HG03139 (cell line): Measurements from ENCODE around the gene EPOP.

Source experiments
- ATAC-seq: cut with Tn5 transposase; IDR thresholded peaks from one replicate; pipeline ENCODE4 v1.9.1; 2021; ENCODE audit not compliant: unreplicated experiment

EPOP gene

DNA sequence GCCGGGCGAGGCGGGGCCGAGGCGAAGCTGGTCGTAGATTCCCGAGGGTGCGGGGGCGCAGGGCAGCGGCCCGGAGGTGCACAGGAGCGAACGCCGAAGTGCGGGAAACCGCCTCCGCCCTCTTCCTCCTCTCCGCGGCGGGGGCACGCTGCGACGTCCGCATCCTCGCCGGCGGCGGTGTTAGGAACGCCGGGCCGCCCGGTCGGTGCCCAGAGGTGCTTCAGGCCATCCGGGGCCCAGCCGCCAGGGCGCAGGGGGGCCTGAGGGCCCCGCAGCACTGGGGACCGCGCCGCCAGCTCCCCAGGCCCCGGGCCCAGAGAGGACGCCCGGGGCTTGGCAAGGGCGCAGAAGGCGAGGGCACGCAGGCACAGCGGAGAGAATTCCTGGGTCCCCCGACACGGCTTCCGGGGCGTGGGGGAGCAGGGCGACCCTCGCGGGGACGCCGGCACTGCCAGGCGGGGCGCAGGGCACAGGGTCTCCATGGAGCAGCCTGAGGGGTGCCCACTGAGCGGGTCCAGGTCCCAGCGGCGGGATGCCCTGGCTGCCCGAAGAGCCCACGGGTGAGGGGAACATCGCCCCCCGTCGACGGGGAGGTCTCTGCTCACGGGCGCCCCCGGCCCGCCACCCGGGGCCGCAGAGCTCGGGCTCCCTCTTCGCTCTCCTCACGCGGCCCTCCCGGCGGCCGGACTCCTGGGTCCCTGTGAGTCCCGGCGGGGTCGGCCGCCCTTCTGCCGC is 576 bp downstream of the EPOP start:
- ATAC-seq: no peak

GRCh38 chr17:38673707-38674013 is 1.1 kb downstream of the EPOP start:
- ATAC-seq: no peak

GRCh38 chr17:38672788-38673706 is 1.7 kb downstream of the EPOP start:
- no peak for ATAC-seq

DNA sequence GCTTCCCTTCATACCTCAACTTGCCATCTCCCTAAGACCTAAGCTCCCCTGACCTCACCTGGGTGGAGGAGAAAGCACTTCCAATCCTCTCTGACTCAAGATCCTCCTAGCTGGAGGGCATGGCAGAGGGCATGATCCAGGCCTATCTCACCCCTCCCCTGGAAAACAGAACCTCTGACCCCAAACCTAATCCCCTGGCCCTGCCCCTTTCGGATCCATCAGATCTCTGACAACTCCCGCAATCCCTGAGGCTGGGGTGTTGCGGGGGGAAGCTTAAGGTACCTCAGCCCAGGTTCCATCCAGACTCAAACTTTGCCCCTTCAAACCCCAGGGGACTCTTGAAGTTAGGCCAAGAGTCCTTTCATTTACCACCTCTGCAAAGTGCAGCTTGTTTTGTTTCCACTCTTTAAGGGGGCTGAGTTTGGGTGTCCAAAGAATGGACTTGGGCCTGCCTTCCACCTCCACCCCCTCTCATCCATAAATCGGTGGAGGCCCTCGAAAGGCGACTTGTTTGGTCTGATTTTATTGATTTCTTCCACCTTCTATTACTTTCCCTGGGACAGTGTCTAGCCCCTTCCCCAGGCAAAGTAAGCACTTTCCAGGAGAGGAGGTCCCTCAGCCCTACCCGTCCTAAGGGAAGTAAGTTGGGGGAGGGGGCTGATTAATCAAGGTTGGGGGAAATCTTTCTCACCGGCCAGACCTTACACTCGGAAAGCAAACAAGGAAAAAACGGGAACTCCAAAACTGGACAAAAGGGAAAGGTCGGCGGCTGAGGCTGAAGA is 2.6 kb downstream of the EPOP start:
- no peak for ATAC-seq

DNA sequence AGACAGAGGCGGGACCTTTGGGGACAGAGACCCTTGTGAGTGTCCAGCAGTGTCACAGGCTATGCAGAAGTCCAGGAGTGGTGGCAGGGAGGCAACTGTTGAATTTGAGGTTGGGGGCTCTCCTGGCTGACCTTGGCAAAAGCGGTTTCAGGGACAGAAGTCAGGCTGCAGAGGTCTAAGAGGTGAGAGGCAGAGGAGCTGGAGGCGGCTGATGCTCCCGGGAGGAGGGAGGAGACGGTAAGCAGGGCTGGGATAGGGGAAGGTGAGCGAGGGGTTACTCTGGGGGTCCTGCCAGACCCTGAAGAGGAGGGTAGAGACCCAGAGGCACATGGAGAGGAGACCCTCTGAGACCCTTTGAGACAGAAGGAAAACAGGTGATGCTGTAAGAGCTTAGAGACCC is 5.2 kb downstream of the EPOP start:
- no peak for ATAC-seq

GRCh38 chr17:38667787-38668122 is 7.0 kb downstream of the EPOP start:
- no peak for ATAC-seq

- no peak for ATAC-seq
Observed at GRCh38 chr17:38667099-38667786, 7.5 kb downstream of the EPOP start.

- no peak for ATAC-seq
Observed at GRCh38 chr17:38663964-38664644, 10.7 kb downstream of the EPOP start.

DNA sequence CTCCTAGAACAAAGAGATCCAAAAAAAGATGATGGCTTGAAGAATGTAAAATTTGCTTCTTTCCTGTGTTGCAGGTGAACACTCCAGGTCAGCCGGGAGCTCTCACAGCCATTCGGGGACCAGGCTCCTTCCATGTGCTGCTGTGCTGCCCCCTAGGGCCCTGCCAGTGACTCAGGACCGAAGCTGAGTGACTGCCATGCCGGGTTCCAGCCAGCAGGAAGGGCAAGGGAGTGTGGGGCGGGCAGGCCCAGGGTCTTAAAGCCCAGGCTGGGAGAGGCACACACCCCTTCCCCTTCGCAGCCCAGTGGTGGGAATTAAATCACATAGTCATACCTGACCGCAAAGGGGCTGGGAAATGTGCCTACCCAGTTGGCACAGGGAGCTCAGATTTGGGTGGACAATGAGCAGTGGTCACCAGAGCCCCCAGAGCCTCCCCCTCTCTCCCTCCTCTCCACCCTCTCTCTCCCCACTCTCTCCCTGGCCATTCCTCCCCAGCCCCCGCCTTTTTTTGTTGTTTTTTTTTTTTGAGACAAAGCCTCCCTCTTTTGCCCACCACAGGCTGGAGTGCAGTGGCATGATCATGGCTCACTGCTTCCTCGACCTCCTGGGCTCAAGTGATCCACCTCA is 11.5 kb downstream of the EPOP start:
- no peak for ATAC-seq

DNA sequence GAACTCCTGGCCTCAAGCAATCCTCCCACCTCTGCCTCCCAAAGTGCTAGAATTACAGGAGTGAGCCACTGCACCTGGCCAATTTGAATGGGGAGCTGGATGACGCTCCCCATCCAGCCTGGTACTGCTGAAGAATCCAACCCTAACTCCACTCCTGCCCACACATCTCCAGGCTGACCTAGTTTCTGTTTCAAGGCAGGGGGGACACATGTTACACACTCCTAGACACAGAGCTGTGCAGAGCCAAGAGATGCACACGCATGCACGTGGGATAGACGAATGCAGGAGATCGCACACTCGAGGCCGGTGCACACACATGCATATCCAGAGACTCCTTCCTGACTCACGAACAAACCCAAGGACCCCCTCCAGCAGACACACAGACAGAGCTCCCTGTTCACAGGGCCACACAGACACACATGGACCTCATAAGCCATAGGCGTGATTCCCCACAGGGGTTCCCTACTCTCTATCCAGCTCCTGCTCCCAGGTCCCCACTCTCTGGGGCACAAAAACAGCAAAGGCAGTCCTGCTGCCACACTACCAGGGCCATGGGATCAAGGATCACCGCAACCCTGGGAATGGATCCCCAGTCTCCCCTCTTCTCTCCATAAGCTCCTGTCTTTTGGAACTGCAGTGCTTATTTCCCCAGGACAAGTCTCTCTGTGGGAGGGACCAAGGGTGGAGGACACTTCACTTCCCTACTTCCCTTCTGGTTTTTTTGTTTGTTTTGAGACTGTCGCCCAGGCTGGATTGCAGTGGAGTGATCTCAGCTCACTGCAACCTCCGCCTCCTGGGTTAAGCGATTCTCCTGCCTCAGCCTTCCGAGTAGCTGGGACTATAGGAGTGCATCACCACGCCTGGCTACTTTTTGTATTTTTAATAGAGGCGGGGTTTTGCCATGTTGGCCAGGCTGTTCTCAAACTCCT is 14.4 kb downstream of the EPOP start:
- no peak for ATAC-seq

DNA sequence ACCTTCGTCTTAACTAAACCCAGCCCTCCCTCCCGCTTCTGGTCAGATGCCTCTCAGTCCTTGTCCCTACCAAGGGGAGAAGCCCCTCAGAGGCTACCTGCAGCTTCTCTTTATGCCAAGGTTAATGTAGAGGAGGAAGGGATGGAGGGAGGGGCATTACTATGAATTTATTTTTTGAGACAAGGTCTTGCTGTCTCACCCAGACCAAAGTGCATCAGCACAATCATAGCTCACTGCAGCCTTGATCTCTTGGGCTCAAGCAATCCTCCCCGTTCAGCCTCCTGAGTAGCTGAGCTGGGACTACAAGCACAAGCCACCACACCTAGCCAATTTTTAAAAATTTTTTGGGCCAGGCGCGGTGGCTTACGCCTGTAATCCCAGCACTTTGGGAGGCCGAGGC is 15.3 kb downstream of the EPOP start:
- no peak for ATAC-seq

DNA sequence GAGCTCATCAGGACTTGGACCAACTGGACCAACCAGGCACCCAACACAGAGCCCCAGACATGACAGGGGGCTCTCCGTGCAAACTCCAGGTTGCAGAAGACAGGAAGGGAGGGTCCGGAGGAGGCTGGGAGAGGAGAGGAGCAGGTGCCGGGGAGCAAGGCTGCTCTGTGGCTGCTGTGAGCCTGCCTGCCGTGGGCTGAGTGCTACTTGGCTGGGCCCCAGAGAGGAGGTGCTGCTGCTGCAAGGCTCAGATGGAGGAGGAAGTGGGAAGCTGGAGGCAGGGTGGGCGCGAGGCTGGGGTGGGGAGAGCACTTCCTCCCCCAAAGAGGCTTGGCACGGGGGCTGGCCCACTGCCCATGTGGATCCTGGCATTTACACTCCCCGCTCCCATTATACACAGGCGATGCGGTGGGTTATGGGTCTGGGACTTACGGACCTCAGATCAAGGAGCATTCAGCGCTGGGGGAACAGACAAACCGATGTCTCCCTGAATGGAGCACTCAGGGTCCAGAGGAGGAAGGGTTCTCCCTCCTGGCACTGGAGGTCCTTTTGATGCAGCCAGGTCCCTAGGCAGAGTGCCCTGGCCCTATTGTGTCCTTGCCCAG is 15.9 kb downstream of the EPOP start:
- no peak for ATAC-seq

- no peak for ATAC-seq
Observed at GRCh38 chr17:38657824-38658740, 16.7 kb downstream of the EPOP start.

- ATAC-seq: no peak
Observed at GRCh38 chr17:38656959-38657823, 17.6 kb downstream of the EPOP start.

DNA sequence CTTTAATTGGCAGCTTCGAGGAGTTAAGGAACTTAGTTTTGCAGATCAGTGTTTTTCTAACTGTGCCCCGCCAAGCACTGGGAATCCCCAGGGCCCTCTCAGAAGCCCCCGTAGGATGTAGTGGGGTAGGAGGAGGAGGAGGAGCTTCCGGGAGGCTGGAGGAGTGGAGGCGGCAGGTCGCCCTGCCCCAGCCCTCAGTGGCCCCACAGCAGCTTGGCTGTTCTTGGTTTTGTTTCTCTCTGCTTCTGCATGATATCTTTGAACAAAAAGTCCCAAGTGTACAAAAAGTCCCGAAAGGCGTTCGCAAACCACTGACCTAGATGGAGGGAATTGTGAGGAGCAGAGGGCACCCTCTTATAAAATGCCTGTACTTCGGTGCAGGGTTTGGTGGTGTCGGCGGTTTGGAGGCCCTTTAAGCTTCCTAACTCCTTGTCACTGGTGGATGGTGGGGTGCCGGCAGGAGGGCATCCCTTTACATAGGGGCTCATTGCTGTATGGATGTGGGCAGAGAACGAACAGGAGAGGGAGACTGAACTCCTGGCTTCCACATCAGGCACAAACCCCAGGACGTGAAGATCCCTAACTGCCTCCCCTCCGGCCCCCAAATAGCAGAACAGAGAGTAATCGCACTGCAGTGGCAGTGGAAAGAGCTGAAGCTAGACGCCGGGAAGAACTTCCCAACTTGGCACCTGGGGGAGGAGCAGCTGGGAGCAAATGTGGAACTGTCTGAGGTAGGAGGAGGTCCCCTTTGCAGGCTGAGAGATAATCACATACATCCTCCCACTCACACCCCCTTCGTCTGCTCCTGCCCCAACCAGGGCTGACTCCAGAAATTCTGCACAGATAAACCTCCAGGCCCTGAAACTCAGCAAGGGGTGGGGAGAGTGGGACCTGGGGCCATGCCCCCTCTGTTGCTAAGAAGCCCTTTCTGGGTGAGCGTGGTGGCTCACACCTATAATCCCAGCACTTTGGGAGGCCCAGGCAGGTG is 20.1 kb downstream of the EPOP start:
- no peak for ATAC-seq

DNA sequence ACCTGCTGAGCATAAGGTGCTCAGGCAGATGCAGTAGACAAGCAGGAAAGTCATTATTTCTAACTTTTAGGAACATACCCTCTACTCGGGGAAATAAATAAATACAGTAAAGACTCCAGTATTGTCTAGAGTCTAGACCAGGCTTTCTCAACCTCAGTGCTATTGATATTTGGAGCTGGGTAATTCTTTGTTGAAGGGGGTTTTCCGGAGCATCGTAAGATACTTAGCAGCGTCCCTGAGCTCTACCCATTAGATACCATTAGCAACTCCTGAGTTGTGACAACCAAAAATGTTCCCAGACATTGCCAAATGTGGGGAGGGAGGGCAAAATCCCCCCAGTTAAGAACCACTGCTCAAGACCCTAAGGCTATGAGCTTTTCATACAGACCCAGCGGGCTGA is 21.1 kb downstream of the EPOP start:
- no peak for ATAC-seq
